Smooth muscle cell (in vitro differentiated cells): ENCODE measurements around the gene RBM10. TPM values are rescaled to one million over a fixed set of nuclear protein-coding genes. Genes with fewer than 3 reads are reported as not detected.
A peak's percentile ranks its signal among the peaks of the same experiment; 100 is the strongest.
"Not testable (repeated sequence)": the region's sequence is repeated elsewhere in the genome, so short reads cannot be mapped to it uniquely, and the experiment has no call there.

ENCODE experiments used
- DNase-seq: peaks from one replicate; lab custom pipeline; 2025; ENCODE audit not compliant: unreplicated experiment; lab: John Stamatoyannopoulos, UW
- H2AFZ ChIP-seq: fragments of 200-600 bp; sonication (generic); 2 replicates; pipeline ENCODE4 v1.6.0; 2016; ENCODE audit warnings: antibody characterized with exemption, low read depth, mild to moderate bottlenecking
- H3F3A ChIP-seq: fragments of 200-600 bp; sonication (generic); 2 replicates; pipeline ENCODE4 v1.6.0; 2017; ENCODE audit warnings: antibody characterized with exemption, low read depth
- H3K27ac ChIP-seq: fragments of 200-600 bp; sonication (generic); 2 replicates; pipeline ENCODE4 v1.5.1; 2016; ENCODE audit warnings: low read depth, mild to moderate bottlenecking
- H3K27me3 ChIP-seq: fragments of 200-600 bp; sonication (generic); 2 replicates; pipeline ENCODE4 v1.6.1; 2016; ENCODE audit warnings: low read depth, mild to moderate bottlenecking
- H3K36me3 ChIP-seq: fragments of 200-600 bp; sonication (generic); 2 replicates; pipeline ENCODE4 v1.5.1; 2016; ENCODE audit warnings: low read depth
- H3K4me1 ChIP-seq: fragments of 200-600 bp; sonication (generic); 2 replicates; pipeline ENCODE4 v1.5.1; 2016; ENCODE audit warnings: low read depth
- H3K4me2 ChIP-seq: fragments of 200-600 bp; sonication (generic); 2 replicates; pipeline ENCODE4 v1.6.0; 2016; ENCODE audit warnings: mild to moderate bottlenecking
- H3K4me3 ChIP-seq: fragments of 200-600 bp; sonication (generic); 2 replicates; pipeline ENCODE4 v1.5.1; 2016; ENCODE audit warnings: mild to moderate bottlenecking
- H3K79me2 ChIP-seq: fragments of 200-600 bp; sonication (generic); 2 replicates; pipeline ENCODE4 v1.6.0; 2016; ENCODE audit warnings: low read depth, mild to moderate bottlenecking
- H3K9ac ChIP-seq: fragments of 200-600 bp; sonication (generic); 2 replicates; pipeline ENCODE4 v1.6.0; 2016; ENCODE audit warnings: low read depth
- H3K9me3 ChIP-seq: fragments of 200-600 bp; sonication (generic); replicated peaks from 2 replicates; pipeline ENCODE4 v1.5.1; 2016; ENCODE audit warnings: low read depth
- H4K20me1 ChIP-seq: fragments of 200-600 bp; sonication (generic); 2 replicates; pipeline ENCODE4 v1.6.0; 2016; ENCODE audit warnings: low read depth
- CTCF ChIP-seq: fragments of 200-600 bp; sonication (generic); IDR thresholded peaks from 2 replicates; pipeline ENCODE4 v1.5.1; 2017; ENCODE audit warnings: borderline replicate concordance, mild to moderate bottlenecking, antibody characterized with exemption; ENCODE audit not compliant: insufficient read depth, poor library complexity, severe bottlenecking
- WGBS: methylation state at CpG from one replicate; pipeline ENCODE4 v1.1.7; 2016; ENCODE audit warnings: low lambda C conversion rate; 5-methylcytosine and 5-hydroxymethylcytosine counted together
- polyA plus RNA-seq: library from polyadenylated mRNA; unstranded; fragments of >200 nt; fragmentation: Nextera tagmentation; extraction: Ambion mirVana; gene quantifications from 2 replicates; pipeline ENCODE4 v1.2.1, GENCODE V29; 2016
- total RNA-seq: library from RNA; depleted of rRNA; stranded (reverse); fragments of >200 nt; gene quantifications from 2 replicates; pipeline ENCODE4 v1.2.3, GENCODE V29; 2014

RBM10 gene
- total and polyA plus RNA-seq, 2 experiments from 2014 or later: 18.3 to 39.2 TPM

GRCh38 chrX:47129157-47129898 lies 15.7 kb upstream of the RBM10 start:
- Histone ChIP-seq H2AFZ (peak overlapping the region; percentile 91), H3K9me3 (no peaks in the 10 kb centered on the region), H3F3A (no peaks in the 10 kb centered on the region), H3K36me3 (no peaks in the 10 kb centered on the region), H3K4me2 (peak overlapping the region; percentile 84), H3K79me2 (peaks cover 6% of the 10 kb centered on the region), H3K4me1 (no peaks in the 10 kb centered on the region), H3K4me3 (peak overlapping the region; percentile 73), H3K27me3 (no peaks in the 10 kb centered on the region), H3K9ac (no peak overlapping the region), H4K20me1 (no peaks in the 10 kb centered on the region), H3K27ac (no peak overlapping the region)
- WGBS: 35% methylated on average over 31 of the region's 31 CpGs
- peak; percentile 44 for DNase-seq
- no peak for TF ChIP-seq CTCF

- H3F3A ChIP-seq: no peaks in the 10 kb centered on the region
- WGBS: 56% methylated on average over 11 of the region's 11 CpGs
- peak overlapping the region; percentile 84 for H3K4me2 ChIP-seq
- DNase-seq: no peak
- H4K20me1 ChIP-seq: no peaks in the 10 kb centered on the region
- peaks cover 6% of the 10 kb centered on the region for H3K79me2 ChIP-seq
- TF ChIP-seq CTCF: no peak
- H3K36me3 ChIP-seq: no peaks in the 10 kb centered on the region
- H3K4me3 ChIP-seq: peak overlapping the region; percentile 73
- no peaks in the 10 kb centered on the region for H3K4me1 ChIP-seq
- H2AFZ ChIP-seq: no peak overlapping the region
- no peak overlapping the region for H3K27ac ChIP-seq
- H3K9me3 ChIP-seq: no peaks in the 10 kb centered on the region
- no peaks in the 10 kb centered on the region for H3K27me3 ChIP-seq
- H3K9ac ChIP-seq: no peak overlapping the region
These were observed 15.1 kb upstream of the RBM10 start for GRCh38 chrX:47129899-47130358.

- DNase-seq: no peak
- Histone ChIP-seq H3F3A (no peaks in the 10 kb centered on the region), H2AFZ (no peak overlapping the region), H3K36me3 (no peaks in the 10 kb centered on the region), H3K9ac (no peak overlapping the region), H3K4me3 (no peak overlapping the region), H3K27ac (no peak overlapping the region), H3K4me1 (no peaks in the 10 kb centered on the region), H3K79me2 (peaks cover 6% of the 10 kb centered on the region), H3K4me2 (no peak overlapping the region), H4K20me1 (no peaks in the 10 kb centered on the region), H3K9me3 (no peaks in the 10 kb centered on the region), H3K27me3 (no peaks in the 10 kb centered on the region)
- 83% methylated on average over 5 of the region's 5 CpGs for WGBS
- TF ChIP-seq CTCF: no peak
These were observed 11.5 kb upstream of the RBM10 start for GRCh38 chrX:47133493-47133892.

- not testable (repeated sequence) for H3K4me2 ChIP-seq, H2AFZ ChIP-seq, H3K4me3 ChIP-seq, H3K79me2 ChIP-seq, H3K27ac ChIP-seq, H3F3A ChIP-seq, H3K36me3 ChIP-seq, DNase-seq, H3K9me3 ChIP-seq, H3K27me3 ChIP-seq, H3K4me1 ChIP-seq, H3K9ac ChIP-seq, H4K20me1 ChIP-seq
- WGBS: 85% methylated on average over 5 of the region's 5 CpGs
These were observed 9.4 kb upstream of the RBM10 start for GRCh38 chrX:47135650-47136049.
